Measurements from ENCODE around the gene EPB41L1.
"Not testable (repeated sequence)": the region's sequence is repeated elsewhere in the genome, so short reads cannot be mapped to it uniquely, and the experiment has no call there.

The EPB41L1 gene

GRCh38 chr20:36126836-36127527 is 27.6 kb upstream of the EPB41L1 start:
- DNase-seq (ENCODE audit: low read depth in 3 of 3): no peak

GRCh38 chr20:36128463-36129159 is 25.9 kb upstream of the EPB41L1 start:
- DNase-seq (ENCODE audit: low read depth in 3 of 3): no peak

GRCh38 chr20:36129160-36129543 is 25.4 kb upstream of the EPB41L1 start:
- no peak for DNase-seq (ENCODE audit: low read depth in 3 of 3)

- DNase-seq (ENCODE audit: low read depth in 3 of 3): no peak
Observed at GRCh38 chr20:36130390-36130789, 24.1 kb upstream of the EPB41L1 start.

- no peak for DNase-seq (ENCODE audit: low read depth in 3 of 3)
Observed at GRCh38 chr20:36132802-36133211, 21.7 kb upstream of the EPB41L1 start.

GRCh38 chr20:36133821-36134220 is 20.7 kb upstream of the EPB41L1 start:
- DNase-seq (ENCODE audit: low read depth in 3 of 3): no peak

GRCh38 chr20:36135159-36135558 is 19.4 kb upstream of the EPB41L1 start:
- no peak for DNase-seq (ENCODE audit: low read depth in 3 of 3)

GRCh38 chr20:36135821-36136220 is 18.7 kb upstream of the EPB41L1 start:
- no peak for DNase-seq (ENCODE audit: low read depth in 3 of 3)

GRCh38 chr20:36137313-36137712 is 17.2 kb upstream of the EPB41L1 start:
- DNase-seq (ENCODE audit: low read depth in 3 of 3): not testable (repeated sequence)

- no peak for DNase-seq (ENCODE audit: low read depth in 3 of 3)
Observed at GRCh38 chr20:36141310-36141709, 13.2 kb upstream of the EPB41L1 start.

- DNase-seq (ENCODE audit: low read depth in 3 of 3): no peak
Observed at GRCh38 chr20:36144336-36144735, 10.2 kb upstream of the EPB41L1 start.

GRCh38 chr20:36145877-36146707 is 8.4 kb upstream of the EPB41L1 start:
- no peak for DNase-seq (ENCODE audit: low read depth in 3 of 3)

GRCh38 chr20:36147690-36148089 is 6.8 kb upstream of the EPB41L1 start:
- no peak for DNase-seq (ENCODE audit: low read depth in 3 of 3)

GRCh38 chr20:36148439-36148838 is 6.1 kb upstream of the EPB41L1 start:
- DNase-seq (ENCODE audit: low read depth in 3 of 3): no peak

GRCh38 chr20:36149012-36149411 is 5.5 kb upstream of the EPB41L1 start:
- no peak for DNase-seq (ENCODE audit: low read depth in 3 of 3)

- no peak for DNase-seq (ENCODE audit: low read depth in 3 of 3)
Observed at GRCh38 chr20:36149469-36149868, 5.1 kb upstream of the EPB41L1 start.

GRCh38 chr20:36150489-36150846 is 4.1 kb upstream of the EPB41L1 start:
- no peak for DNase-seq (ENCODE audit: low read depth in 3 of 3)

GRCh38 chr20:36150847-36151539 is 3.5 kb upstream of the EPB41L1 start:
- DNase-seq (ENCODE audit: low read depth in 3 of 3): no peak

GRCh38 chr20:36152261-36152660 is 2.3 kb upstream of the EPB41L1 start:
- DNase-seq (ENCODE audit: low read depth in 3 of 3): no peak

- DNase-seq (ENCODE audit: low read depth in 3 of 3): no peak
Observed at GRCh38 chr20:36153204-36153603, 1.3 kb upstream of the EPB41L1 start.

- DNase-seq (ENCODE audit: low read depth in 3 of 3): peak; percentile 8 to 24 (median 12)
Observed at GRCh38 chr20:36153736-36154699, 522 bp upstream of the EPB41L1 start.
